Lung (tissue), 12 donors: ENCODE data around the gene KCNK18. TPM values are rescaled to one million over a fixed set of nuclear protein-coding genes. Genes with fewer than 3 reads are reported as not detected.
"Not testable (repeated sequence)": the region's sequence is repeated elsewhere in the genome, so short reads cannot be mapped to it uniquely, and the experiment has no call there.

Source experiments
- ATAC-seq: fragments of 200-7000 bp; cut with Tn5 transposase; one replicate; pipeline ENCODE4 v1.9.1; 2020; ENCODE audit warnings: moderate number of reproducible peaks; ENCODE audit not compliant: insufficient read depth, low FRiP score
- DNase-seq, 3 donors: peaks; one replicate each; pipeline ENCODE4 v3.0.0-alpha.2; 2013 to 2017
- H3K27ac ChIP-seq, 2 donors: one replicate each; pipeline ENCODE4 v1.5.1; 2013; ENCODE audit warnings: mild to moderate bottlenecking in 2 of 2, moderate library complexity in 2 of 2, control low read depth in 1 of 2, inconsistent platforms in 1 of 2, low read depth in 1 of 2, low read length in 1 of 2
- H3K27me3 ChIP-seq, 3 donors: one replicate each; pipeline ENCODE4 v1.5.1; 2013; ENCODE audit warnings: low read length in 2 of 3; ENCODE audit not compliant: control insufficient read depth in 3 of 3, insufficient read depth in 3 of 3
- H3K36me3 ChIP-seq, 4 donors: one replicate each; pipeline ENCODE4 v1.5.1; 2013; ENCODE audit warnings: low read length in 4 of 4, mild to moderate bottlenecking in 1 of 4, moderate library complexity in 1 of 4; ENCODE audit not compliant: control insufficient read depth in 4 of 4, insufficient read depth in 4 of 4
- H3K4me1 ChIP-seq, 5 donors: one replicate each; pipeline ENCODE4 v1.5.1; 2013; ENCODE audit warnings: low read length in 5 of 5, mild to moderate bottlenecking in 2 of 5, moderate library complexity in 1 of 5; ENCODE audit not compliant: control insufficient read depth in 5 of 5, insufficient read depth in 5 of 5
- H3K4me3 ChIP-seq: one replicate; pipeline ENCODE4 v1.5.1; 2013; ENCODE audit warnings: mild to moderate bottlenecking, control low read depth, moderate library complexity
- H3K9ac ChIP-seq, 2 donors: one replicate each; pipeline ENCODE4 v1.5.1; 2013; ENCODE audit warnings: low read length in 2 of 2, control low read depth in 1 of 2; ENCODE audit not compliant: insufficient read depth in 1 of 2
- H3K9me3 ChIP-seq, 4 donors: one replicate each; pipeline ENCODE4 v1.5.1; 2013; ENCODE audit warnings: low read length in 3 of 4, mild to moderate bottlenecking in 1 of 4, moderate library complexity in 1 of 4; ENCODE audit not compliant: control insufficient read depth in 4 of 4, insufficient read depth in 3 of 4
- CTCF ChIP-seq: IDR thresholded peaks from 2 replicates; pipeline ENCODE4 v1.5.1; 2012; ENCODE audit warnings: mild to moderate bottlenecking; ENCODE audit errors: control extremely low read depth, extremely low read depth
- WGBS, 2 donors: extraction: QIAGEN DNeasy Blood & Tissue Kit; methylation state at CpG; one replicate each; pipeline ENCODE4 v1.1.7; 2013; 5-methylcytosine and 5-hydroxymethylcytosine counted together
- polyA plus RNA-seq, 2 donors: library from polyadenylated mRNA; stranded (reverse); fragments of 200-250 nt; gene quantifications; one replicate each; pipeline ENCODE4 v1.2.1, GENCODE V29; 2013
- total RNA-seq, 2 donors: library from RNA; depleted of rRNA in 1 of 2; stranded (reverse); fragments of >200 nt in 1 of 2; gene quantifications; one replicate each; pipeline ENCODE4 v1.2.1, GENCODE V29; 2014 to 2021
- donor health status: control.
- donor health status: control.
- donor health status: Bipolar disorder and iron deficiency.
- donor health status: healthy.
- donor health status: DM: yes; HTN: yes; CAD: no.

The KCNK18 gene
- total and polyA plus RNA-seq, 4 donors = not detected

GRCh38 chr10:117184296-117184695 is 13.0 kb upstream of the KCNK18 start:
- WGBS, 2 donors = 91 to 94% methylated on average over 10 of the region's 10 CpGs
- Histone ChIP-seq H3K4me3 (no peak overlapping the region), H3K27me3 (peaks cover 0 to 10% (median 0%) of the 10 kb centered on the region in 3 donors), H3K9me3 (peaks cover 0 to 4% (median 0%) of the 10 kb centered on the region in 4 donors), H3K9ac (no peak overlapping the region), H3K4me1 (no peaks in the 10 kb centered on the region), H3K36me3 (no peaks in the 10 kb centered on the region), H3K27ac (no peak overlapping the region)
- DNase-seq (no peak), ATAC-seq (no peak)
- no peak for TF ChIP-seq CTCF

GRCh38 chr10:117184821-117185220 is 12.5 kb upstream of the KCNK18 start:
- no peak overlapping the region for H3K4me3 ChIP-seq
- peaks cover 0 to 10% (median 0%) of the 10 kb centered on the region in 3 donors for H3K27me3 ChIP-seq
- TF ChIP-seq CTCF = no peak
- H3K9ac ChIP-seq = no peak overlapping the region
- H3K36me3 ChIP-seq = no peaks in the 10 kb centered on the region
- DNase-seq = no peak
- no peak overlapping the region for H3K27ac ChIP-seq
- ATAC-seq = no peak
- no peaks in the 10 kb centered on the region for H3K4me1 ChIP-seq
- WGBS, 2 donors = 80 to 88% methylated on average over 3 of the region's 3 CpGs
- H3K9me3 ChIP-seq = peaks cover 0 to 5% (median 0%) of the 10 kb centered on the region in 4 donors

GRCh38 chr10:117185817-117186216 is 11.5 kb upstream of the KCNK18 start:
- ATAC-seq, DNase-seq: not testable (repeated sequence)
- 94 to 95% methylated on average over 4 of the region's 4 CpGs for WGBS, 2 donors

GRCh38 chr10:117186832-117187615 is 10.3 kb upstream of the KCNK18 start:
- WGBS, 2 donors = 62 to 63% methylated on average over 4 of the region's 4 CpGs
- DNase-seq (no peak), ATAC-seq (no peak)
- H3K27me3 ChIP-seq = no peaks in the 10 kb centered on the region
- H3K4me3 ChIP-seq = no peak overlapping the region
- no peak overlapping the region for H3K27ac ChIP-seq
- no peak overlapping the region for H3K9ac ChIP-seq
- no peaks in the 10 kb centered on the region for H3K36me3 ChIP-seq
- peaks cover 0 to 5% (median 0%) of the 10 kb centered on the region in 4 donors for H3K9me3 ChIP-seq
- TF ChIP-seq CTCF = no peak
- no peaks in the 10 kb centered on the region for H3K4me1 ChIP-seq

More at GRCh38 chr10:117185817-117186216, 11.5 kb upstream of the KCNK18 start:
- not testable (repeated sequence) for H3K9me3 ChIP-seq, H3K27me3 ChIP-seq, H3K27ac ChIP-seq, H3K4me3 ChIP-seq, H3K36me3 ChIP-seq, H3K4me1 ChIP-seq, H3K9ac ChIP-seq
